AG20443 (cell line): ENCODE data around the gene DOCK1.

ENCODE experiments used
- DNase-seq: peaks from one replicate; pipeline ENCODE4 v3.0.0; 2012; ENCODE audit warnings: low spot score, mixed read lengths

DOCK1 gene

DNA sequence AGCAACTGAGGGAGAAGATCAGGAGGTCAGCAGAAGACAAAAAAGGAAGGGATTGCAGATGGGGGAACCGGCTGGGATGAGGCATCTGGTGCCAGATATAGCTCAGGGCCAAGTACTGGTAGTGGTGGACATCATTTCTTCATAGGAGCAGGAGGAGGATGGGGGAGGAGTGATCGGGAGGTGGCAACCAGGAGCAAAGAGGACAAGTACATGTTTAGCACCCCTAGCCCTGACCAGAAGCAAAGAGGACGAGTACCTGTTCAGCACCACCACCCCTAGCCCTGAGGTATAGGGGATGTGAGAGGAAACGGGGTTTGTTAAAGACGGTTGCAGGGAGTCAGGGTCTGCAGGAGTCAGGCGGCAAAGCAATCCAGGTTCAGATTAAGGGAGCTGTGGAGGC, 559.3 kb downstream of the DOCK1 start:
- DNase-seq = no peak

DNA sequence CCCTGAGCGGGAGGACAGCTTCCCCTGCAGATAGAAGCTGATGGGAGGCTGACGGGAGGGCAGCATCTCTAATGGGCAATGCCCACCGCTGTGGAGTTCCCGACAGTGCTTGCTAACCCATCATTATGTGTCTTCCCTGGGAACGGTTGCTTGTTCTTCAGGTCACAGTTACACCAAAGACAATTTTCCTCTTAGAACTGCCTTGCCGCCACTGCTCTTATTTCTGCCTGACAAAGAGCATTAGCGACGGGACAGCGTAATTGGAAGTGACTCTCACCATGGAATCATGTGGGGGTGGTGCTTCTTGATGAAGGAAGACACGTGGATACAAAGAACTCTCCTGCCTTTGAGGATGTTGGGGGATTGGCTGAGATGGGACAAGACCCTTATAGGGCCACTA, 562.6 kb downstream of the DOCK1 start:
- no peak for DNase-seq

- no peak for DNase-seq
Observed at GRCh38 chr10:127468632-127469031, 563.4 kb downstream of the DOCK1 start.

DNA sequence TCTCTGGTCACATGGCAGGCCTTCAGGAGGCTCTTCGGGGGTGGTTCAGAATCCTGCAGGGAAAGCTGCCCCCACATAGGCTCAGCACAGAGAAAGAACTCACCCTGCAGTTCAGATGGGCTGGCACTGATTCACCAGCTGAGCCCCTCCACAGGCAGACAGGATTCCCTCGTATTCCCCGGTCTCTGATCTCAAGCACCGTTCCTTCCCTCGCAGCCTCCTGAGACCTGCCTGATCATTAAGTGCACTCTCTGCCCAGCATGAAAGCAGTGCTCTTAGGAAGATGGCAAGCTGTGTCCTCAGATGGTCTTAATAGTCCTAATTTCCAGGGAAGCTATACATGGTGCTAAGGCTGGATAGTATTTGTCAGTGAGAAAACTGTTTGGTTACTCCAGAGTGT, 565.7 kb downstream of the DOCK1 start:
- no peak for DNase-seq

DNA sequence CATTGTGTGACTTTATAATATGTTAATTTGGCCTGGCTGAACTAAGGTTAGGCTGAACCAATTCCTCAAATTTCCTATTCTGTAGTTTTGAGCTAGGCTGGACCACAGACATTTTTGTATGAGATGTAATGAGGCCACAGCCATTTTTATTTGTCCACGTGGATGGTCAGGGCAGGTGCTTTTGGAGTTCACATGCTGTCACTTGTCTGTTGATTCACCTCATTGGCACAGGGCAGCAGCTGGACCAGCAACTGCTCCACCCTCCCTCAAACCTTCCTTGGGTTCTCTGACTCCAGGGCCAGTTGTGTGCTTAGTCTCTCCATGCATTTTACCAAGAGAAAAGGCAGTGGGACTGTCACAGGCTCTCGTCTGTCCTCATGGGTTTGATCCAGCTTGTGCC, 567.7 kb downstream of the DOCK1 start:
- no peak for DNase-seq

DNA sequence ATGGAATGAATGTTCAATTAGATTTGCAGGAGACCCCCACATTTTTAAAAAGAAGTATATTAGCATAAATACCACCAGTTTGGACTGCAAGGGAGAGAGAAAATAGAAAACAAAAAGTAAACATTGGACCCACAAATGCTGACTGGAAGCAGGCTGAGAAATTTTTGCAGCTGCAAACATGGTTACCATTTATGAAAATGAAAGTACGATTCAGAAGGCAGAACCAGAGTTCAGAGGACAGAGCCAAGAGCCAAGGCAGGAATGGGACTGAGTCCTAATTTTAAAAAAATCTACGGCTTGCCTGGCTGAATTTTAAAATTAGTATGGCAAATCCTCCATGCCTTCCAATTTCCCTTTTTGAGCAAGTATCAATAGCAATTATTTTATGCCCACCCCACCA, 569.3 kb downstream of the DOCK1 start:
- no peak for DNase-seq

GRCh38 chr10:127485153-127485857, 580.1 kb downstream of the DOCK1 start:
- peak; percentile 47 for DNase-seq

GRCh38 chr10:127486355-127486754, 581.1 kb downstream of the DOCK1 start:
- DNase-seq = no peak

GRCh38 chr10:127492607-127493250, 587.5 kb downstream of the DOCK1 start:
- DNase-seq = peak; percentile 22

DNA sequence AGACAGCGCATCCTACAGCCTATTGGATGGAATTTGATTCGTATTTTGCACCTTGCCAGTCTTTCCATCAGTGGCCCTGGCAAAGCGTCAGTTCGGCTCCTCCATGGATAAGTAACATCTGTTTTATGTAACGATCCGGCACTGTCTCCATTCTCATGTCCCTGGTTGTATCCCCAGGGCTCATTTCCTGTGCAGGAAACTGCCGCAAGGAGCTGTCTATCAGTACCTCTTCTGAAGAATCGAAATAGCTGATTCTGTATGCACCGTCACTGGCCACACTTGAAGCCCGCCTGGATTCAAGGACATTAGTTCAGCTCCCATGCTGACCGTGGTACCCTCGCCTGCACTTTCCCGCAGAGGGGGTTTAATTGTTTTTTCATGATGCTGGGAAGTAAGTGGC, 590.8 kb downstream of the DOCK1 start:
- no peak for DNase-seq

DNA sequence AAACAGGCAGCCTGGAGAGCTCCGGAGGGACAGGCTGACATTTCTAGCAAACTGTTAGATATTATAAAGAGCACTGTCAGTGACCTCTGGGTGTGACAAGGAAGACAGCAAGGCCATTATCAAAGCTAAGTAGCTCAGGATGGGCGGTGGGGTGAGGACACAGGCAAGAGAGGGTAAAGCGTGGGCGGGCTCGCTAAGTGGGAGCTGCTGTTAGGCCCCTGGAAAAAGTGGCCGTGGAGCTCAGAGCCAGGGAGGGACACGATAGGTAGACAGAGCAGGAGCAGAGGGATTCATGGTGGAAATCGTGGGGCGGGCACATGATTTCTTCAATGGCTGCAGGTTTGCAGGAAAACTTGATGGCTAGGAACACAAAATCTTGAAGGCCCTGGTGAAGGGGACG, 592.5 kb downstream of the DOCK1 start:
- DNase-seq = no peak

- no peak for DNase-seq
Observed at GRCh38 chr10:127498087-127498486, 592.9 kb downstream of the DOCK1 start.

- DNase-seq = no peak
Observed at GRCh38 chr10:127500127-127500526, 594.9 kb downstream of the DOCK1 start.
